HEK293 (cell line): ENCODE data around the gene TMEM126B.

Source experiments
- GFI1B ChIP-seq: fragments of 450-650 bp; formaldehyde crosslinking; IDR thresholded peaks from 2 replicates; pipeline ENCODE4 v1.5.1; 2016; ENCODE audit warnings: missing biosample characterization, missing genetic modification characterization
- MZF1 ChIP-seq: fragments of 450-650 bp; formaldehyde crosslinking; IDR thresholded peaks from 2 replicates; pipeline ENCODE4 v1.5.1; 2017; ENCODE audit warnings: missing biosample characterization, missing genetic modification characterization, borderline replicate concordance
- OSR2 ChIP-seq: fragments of 450-650 bp; formaldehyde crosslinking; IDR thresholded peaks from 2 replicates; pipeline ENCODE4 v1.5.1; 2016; ENCODE audit warnings: missing biosample characterization, missing genetic modification characterization
- PATZ1 ChIP-seq: fragments of 450-650 bp; formaldehyde crosslinking; IDR thresholded peaks from 2 replicates; pipeline ENCODE4 v1.5.1; 2016; ENCODE audit warnings: missing biosample characterization, missing genetic modification characterization
- REPIN1 ChIP-seq: fragments of 450-650 bp; formaldehyde crosslinking; IDR thresholded peaks from 2 replicates; pipeline ENCODE4 v1.5.1; 2017; ENCODE audit warnings: missing biosample characterization, missing genetic modification characterization, low read depth
- YY1 ChIP-seq: fragments of 450-650 bp; formaldehyde crosslinking; IDR thresholded peaks from 2 replicates; pipeline ENCODE4 v1.5.1; 2018; ENCODE audit warnings: missing biosample characterization, missing genetic modification characterization
- ZBTB21 ChIP-seq: fragments of 450-650 bp; formaldehyde crosslinking; IDR thresholded peaks from 2 replicates; pipeline ENCODE4 v1.5.1; 2017; ENCODE audit warnings: missing biosample characterization, missing genetic modification characterization
- ZBTB49 ChIP-seq: fragments of 450-650 bp; formaldehyde crosslinking; IDR thresholded peaks from 2 replicates; pipeline ENCODE4 v1.5.1; 2016; ENCODE audit warnings: missing biosample characterization, missing genetic modification characterization, low read depth
- ZNF138 ChIP-seq: fragments of 450-650 bp; formaldehyde crosslinking; IDR thresholded peaks from 2 replicates; pipeline ENCODE4 v1.5.1; 2016; ENCODE audit warnings: missing biosample characterization, missing genetic modification characterization, borderline replicate concordance
- ZNF211 ChIP-seq: fragments of 450-650 bp; formaldehyde crosslinking; IDR thresholded peaks from 2 replicates; pipeline ENCODE4 v1.5.1; 2016; ENCODE audit warnings: low read depth, missing biosample characterization, missing genetic modification characterization
- ZNF239 ChIP-seq: fragments of 450-650 bp; formaldehyde crosslinking; IDR thresholded peaks from 2 replicates; pipeline ENCODE4 v1.5.1; 2016; ENCODE audit warnings: missing biosample characterization, missing genetic modification characterization
- ZNF416 ChIP-seq: fragments of 450-650 bp; formaldehyde crosslinking; IDR thresholded peaks from 2 replicates; pipeline ENCODE4 v1.5.1; 2016; ENCODE audit warnings: missing biosample characterization, missing genetic modification characterization
- ZNF433 ChIP-seq: fragments of 450-650 bp; formaldehyde crosslinking; IDR thresholded peaks from 2 replicates; pipeline ENCODE4 v1.5.1; 2016; ENCODE audit warnings: missing biosample characterization, missing genetic modification characterization, low read depth
- ZNF518A ChIP-seq: fragments of 450-650 bp; formaldehyde crosslinking; conservative IDR thresholded peaks from 2 replicates; pipeline ENCODE4 v1.5.1; 2016; ENCODE audit warnings: low read depth, missing biosample characterization, missing genetic modification characterization
- ZNF561 ChIP-seq: fragments of 450-650 bp; IDR thresholded peaks from 2 replicates; pipeline ENCODE4 v1.5.1; 2018; ENCODE audit warnings: missing biosample characterization, missing genetic modification characterization, borderline replicate concordance
- ZNF791 ChIP-seq: fragments of 450-650 bp; formaldehyde crosslinking; IDR thresholded peaks from 2 replicates; pipeline ENCODE4 v1.5.1; 2016; ENCODE audit warnings: missing biosample characterization, missing genetic modification characterization
- ZSCAN18 ChIP-seq: fragments of 450-650 bp; formaldehyde crosslinking; IDR thresholded peaks from 2 replicates; pipeline ENCODE4 v1.5.1; 2016; ENCODE audit warnings: missing biosample characterization, missing genetic modification characterization
- TF ChIP-seq, protein P1 (sequence below): IDR thresholded peaks from 2 replicates; pipeline ENCODE4 v1.6.1; 2011; ENCODE audit warnings: mild to moderate bottlenecking, low read depth, low read length, borderline replicate concordance
- TF ChIP-seq, protein P2 (sequence below): fragments of 450-650 bp; formaldehyde crosslinking; IDR thresholded peaks from 2 replicates; pipeline ENCODE4 v1.5.1; 2016; ENCODE audit warnings: missing biosample characterization, missing genetic modification characterization
- TF ChIP-seq, protein P3 (sequence below): fragments of 450-650 bp; formaldehyde crosslinking; IDR thresholded peaks from 2 replicates; pipeline ENCODE4 v1.5.1; 2016; ENCODE audit warnings: missing biosample characterization, missing genetic modification characterization

TMEM126B gene

DNA sequence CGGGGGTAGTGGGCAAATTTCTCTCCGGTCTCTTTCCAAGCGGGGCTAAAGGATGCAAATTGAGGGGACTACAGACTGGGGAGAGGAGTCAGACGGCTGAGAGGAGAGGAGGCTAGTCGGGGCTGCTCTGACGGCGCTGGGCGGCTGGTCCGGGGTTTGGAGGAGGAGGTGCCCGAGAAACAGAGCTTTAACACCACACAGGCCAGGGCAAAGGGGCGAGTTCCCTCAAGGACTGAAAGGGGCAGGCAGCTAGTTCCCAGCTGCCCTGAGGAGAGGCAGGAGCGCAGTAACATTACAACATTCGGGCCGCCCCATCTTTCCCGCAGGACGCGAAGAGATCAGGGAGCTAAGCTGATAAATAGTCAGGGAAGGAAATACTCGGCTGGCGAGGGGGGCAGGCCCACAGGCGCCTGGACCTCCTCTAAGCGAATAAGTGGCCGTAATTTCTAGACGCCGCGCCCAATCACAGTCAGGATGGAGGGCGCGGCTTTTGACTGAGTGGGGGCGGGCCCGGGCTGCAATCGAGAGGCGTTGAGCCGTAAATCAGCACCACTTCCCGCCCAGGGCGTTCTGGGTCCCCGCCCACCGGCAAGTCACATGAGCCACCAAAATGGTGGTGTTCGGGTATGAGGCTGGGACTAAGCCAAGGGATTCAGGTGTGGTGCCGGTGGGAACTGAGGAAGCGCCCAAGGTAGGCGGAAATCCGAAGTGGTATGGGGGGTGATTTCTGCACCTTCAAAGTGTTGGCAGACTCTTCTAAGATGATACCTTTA, at the start of gene TMEM126B (continued):
- TF ChIP-seq ZNF518A (tag by site-specific recombination) (no peak), ZBTB21 (tag by site-specific recombination) (no peak), ZNF416 (tag by site-specific recombination) (no peak), YY1 (tag by site-specific recombination) (peak; percentile 64; the same call in 1 of the 2 replicates), ZNF433 (no peak), ZBTB49 (tag by site-specific recombination) (no peak), ZNF138 (tag by site-specific recombination) (no peak), PATZ1 (tag by site-specific recombination) (peak; percentile 33; the same call in 1 of the 2 replicates), MZF1 (0 out of 2 replicates have a peak, but pooled peaks have one; percentile 22), ZNF561 (tag by site-specific recombination) (no peak), ZNF211 (tag by site-specific recombination) (no peak), ZSCAN18 (tag by site-specific recombination) (no peak), OSR2 (tag by site-specific recombination) (no peak), GFI1B (no peak), ZNF791 (tag by site-specific recombination) (no peak), ZNF239 (tag by site-specific recombination) (no peak), REPIN1 (no peak)
- TF ChIP-seq, protein P1, sequence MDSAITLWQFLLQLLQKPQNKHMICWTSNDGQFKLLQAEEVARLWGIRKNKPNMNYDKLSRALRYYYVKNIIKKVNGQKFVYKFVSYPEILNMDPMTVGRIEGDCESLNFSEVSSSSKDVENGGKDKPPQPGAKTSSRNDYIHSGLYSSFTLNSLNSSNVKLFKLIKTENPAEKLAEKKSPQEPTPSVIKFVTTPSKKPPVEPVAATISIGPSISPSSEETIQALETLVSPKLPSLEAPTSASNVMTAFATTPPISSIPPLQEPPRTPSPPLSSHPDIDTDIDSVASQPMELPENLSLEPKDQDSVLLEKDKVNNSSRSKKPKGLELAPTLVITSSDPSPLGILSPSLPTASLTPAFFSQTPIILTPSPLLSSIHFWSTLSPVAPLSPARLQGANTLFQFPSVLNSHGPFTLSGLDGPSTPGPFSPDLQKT = no peak
- TF ChIP-seq, protein P2, sequence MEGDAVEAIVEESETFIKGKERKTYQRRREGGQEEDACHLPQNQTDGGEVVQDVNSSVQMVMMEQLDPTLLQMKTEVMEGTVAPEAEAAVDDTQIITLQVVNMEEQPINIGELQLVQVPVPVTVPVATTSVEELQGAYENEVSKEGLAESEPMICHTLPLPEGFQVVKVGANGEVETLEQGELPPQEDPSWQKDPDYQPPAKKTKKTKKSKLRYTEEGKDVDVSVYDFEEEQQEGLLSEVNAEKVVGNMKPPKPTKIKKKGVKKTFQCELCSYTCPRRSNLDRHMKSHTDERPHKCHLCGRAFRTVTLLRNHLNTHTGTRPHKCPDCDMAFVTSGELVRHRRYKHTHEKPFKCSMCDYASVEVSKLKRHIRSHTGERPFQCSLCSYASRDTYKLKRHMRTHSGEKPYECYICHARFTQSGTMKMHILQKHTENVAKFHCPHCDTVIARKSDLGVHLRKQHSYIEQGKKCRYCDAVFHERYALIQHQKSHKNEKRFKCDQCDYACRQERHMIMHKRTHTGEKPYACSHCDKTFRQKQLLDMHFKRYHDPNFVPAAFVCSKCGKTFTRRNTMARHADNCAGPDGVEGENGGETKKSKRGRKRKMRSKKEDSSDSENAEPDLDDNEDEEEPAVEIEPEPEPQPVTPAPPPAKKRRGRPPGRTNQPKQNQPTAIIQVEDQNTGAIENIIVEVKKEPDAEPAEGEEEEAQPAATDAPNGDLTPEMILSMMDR (tag by site-specific recombination) = no peak
- TF ChIP-seq, protein P3, sequence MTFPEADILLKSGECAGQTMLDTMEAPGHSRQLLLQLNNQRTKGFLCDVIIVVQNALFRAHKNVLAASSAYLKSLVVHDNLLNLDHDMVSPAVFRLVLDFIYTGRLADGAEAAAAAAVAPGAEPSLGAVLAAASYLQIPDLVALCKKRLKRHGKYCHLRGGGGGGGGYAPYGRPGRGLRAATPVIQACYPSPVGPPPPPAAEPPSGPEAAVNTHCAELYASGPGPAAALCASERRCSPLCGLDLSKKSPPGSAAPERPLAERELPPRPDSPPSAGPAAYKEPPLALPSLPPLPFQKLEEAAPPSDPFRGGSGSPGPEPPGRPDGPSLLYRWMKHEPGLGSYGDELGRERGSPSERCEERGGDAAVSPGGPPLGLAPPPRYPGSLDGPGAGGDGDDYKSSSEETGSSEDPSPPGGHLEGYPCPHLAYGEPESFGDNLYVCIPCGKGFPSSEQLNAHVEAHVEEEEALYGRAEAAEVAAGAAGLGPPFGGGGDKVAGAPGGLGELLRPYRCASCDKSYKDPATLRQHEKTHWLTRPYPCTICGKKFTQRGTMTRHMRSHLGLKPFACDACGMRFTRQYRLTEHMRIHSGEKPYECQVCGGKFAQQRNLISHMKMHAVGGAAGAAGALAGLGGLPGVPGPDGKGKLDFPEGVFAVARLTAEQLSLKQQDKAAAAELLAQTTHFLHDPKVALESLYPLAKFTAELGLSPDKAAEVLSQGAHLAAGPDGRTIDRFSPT (tag by site-specific recombination) = no peak
